ENCODE results near the gene KCNK16.

DNA sequence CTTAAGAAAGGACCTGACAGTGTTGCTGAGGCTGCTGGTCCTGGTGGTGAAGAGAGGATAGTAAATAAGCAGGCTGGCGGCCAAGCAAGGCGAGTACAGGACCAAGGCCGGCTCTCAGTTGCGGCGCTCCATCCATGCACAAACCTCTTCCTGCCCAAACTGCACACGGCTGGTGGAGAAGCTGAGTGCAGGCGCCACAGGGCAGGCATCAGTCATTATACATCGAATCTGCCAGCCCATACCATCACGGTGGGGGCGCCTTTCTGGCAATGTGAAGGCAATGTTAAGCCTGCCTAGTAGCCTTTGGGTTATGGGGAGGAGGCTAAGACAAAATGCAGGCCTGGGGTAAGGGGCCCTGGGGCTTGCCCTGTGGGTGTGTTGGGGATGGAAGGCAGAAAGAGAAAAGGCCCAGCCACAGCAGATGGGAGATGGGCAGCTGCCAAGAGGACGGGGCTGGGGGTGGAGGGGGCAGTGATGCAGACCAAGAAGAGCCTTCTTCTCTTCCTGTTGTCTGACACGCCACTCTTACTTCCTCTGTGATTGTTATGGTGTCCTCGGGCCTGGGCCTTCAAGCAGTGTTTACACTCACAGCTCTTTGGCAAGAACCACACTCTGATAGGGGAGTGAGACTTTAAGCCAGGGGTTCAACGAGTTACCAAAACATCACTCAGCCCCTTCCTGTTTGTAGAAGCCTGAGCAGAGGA lies 20.3 kb upstream of the KCNK16 start:
- no peak for TF ChIP-seq EZH2 (IDR thresholded peaks at IDR 0.05; ENCODE audit: borderline replicate concordance, insufficient read depth, low read depth, low read length, poor library complexity, severe bottlenecking)
- TF ChIP-seq, protein P1, sequence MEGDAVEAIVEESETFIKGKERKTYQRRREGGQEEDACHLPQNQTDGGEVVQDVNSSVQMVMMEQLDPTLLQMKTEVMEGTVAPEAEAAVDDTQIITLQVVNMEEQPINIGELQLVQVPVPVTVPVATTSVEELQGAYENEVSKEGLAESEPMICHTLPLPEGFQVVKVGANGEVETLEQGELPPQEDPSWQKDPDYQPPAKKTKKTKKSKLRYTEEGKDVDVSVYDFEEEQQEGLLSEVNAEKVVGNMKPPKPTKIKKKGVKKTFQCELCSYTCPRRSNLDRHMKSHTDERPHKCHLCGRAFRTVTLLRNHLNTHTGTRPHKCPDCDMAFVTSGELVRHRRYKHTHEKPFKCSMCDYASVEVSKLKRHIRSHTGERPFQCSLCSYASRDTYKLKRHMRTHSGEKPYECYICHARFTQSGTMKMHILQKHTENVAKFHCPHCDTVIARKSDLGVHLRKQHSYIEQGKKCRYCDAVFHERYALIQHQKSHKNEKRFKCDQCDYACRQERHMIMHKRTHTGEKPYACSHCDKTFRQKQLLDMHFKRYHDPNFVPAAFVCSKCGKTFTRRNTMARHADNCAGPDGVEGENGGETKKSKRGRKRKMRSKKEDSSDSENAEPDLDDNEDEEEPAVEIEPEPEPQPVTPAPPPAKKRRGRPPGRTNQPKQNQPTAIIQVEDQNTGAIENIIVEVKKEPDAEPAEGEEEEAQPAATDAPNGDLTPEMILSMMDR (IDR thresholded peaks at IDR 0.05), result no peak

Data from B cell (primary cell).